NCI-H2081 (cell line): ENCODE measurements around the gene TBX4.
"Not testable (repeated sequence)": the region's sequence is repeated elsewhere in the genome, so short reads cannot be mapped to it uniquely, and the experiment has no call there.

ENCODE experiments used
- DNase-seq, 2 experiments: peaks; one replicate each; lab custom pipeline; 2025; lab: John Stamatoyannopoulos, UW

TBX4 gene

GRCh38 chr17:61498042-61498994, 46.1 kb downstream of the TBX4 start:
- no peak for DNase-seq

DNA sequence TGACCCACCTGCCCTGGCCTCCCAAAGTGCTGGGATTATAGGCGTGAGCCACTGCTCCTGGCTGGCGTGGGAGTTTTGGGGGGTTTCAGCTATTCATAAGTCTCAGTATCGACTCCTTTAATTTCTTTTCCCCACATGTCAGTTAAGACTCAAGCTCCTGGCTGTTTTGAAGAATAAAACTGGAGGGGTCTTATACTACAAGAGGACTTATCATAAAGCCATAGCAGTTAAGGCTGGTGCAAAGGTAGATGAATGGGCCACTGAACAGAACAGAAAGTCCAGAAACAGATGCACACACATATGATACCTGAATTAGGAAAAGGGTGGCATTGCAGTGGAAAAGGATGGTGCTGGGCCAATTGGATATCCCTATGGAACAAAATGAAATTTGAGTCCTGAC, 47.4 kb downstream of the TBX4 start:
- no peak for DNase-seq

- no peak for DNase-seq
Observed at GRCh38 chr17:61500287-61500686, 48.1 kb downstream of the TBX4 start.

- no peak for DNase-seq
Observed at GRCh38 chr17:61502292-61502691, 50.1 kb downstream of the TBX4 start.

- DNase-seq: no peak
Observed at GRCh38 chr17:61503961-61504360, 51.7 kb downstream of the TBX4 start.

DNA sequence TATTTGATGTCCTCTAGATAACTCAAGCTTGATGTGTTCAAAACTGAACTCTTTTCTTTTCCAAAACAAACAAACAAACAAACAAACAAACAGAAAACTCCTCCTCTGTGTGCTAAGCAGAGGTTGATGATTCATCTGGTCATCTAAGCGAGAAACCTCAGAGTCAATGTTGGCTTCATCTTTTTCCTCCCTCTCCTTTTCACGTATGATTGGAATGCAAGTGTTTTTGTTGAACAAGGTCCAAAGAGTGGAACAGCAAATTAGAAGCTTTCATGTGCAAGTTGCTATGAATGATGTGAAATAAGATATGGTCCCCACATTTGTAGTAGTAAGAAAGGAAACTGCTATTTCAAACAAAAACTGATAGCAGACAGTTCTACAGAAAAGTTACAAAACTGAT, 52.5 kb downstream of the TBX4 start:
- no peak for DNase-seq

DNA sequence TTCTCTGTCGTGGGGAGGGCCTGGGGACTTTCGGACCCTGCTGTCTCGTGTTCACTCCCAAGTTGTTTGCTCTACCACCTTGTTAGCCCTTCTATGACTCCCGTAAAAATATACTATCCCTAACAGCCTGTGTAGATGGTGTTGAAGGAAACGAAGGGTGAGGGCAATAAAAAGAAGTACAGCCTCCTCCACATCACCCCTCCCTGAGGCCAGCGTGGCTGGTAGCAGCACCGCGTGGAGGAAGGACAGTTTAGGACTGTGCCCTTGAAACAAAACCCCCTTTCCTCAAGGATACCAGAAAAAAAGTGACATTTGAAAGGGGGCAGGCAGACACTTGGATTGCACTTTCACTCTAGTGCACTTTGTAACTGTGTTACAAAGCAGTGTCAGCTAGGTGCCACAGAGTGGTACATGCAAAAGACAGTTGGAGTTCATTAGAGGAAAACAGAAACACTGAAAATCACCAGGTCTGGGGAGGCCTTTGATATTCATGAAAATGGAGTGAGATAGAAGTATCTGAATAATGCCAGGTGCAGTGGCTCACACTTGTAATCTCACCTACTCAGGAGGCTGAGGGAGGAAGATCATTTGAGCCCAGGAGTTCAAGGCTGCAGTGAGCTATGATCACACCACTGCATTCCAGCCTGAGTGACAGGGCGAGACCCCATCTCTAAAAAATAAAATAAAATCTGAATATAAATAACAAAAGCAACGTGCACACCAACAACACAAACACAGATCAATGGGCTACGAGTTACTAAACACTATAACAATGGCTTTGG, 53.8 kb downstream of the TBX4 start:
- no peak for DNase-seq

- DNase-seq: no peak
Observed at GRCh38 chr17:61507383-61508066, 55.3 kb downstream of the TBX4 start.

DNA sequence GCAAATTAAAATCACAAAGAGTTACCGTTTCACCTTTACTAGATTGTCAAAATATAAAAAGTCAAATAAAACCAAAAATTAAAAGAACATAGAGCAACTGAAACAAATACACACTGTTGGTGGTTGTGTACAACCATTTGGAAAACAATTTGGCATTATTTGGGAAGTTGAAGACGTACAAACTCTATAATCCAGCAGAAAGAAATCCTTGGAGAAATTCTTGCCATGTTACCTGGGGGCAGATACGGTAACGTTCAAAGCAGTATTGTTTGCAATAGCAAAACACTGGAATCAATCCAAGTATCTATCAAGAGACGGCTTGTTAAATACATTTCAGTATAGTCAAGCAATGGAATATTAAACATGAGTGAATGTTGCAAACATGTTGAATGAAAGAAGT, 56.7 kb downstream of the TBX4 start:
- no peak for DNase-seq

GRCh38 chr17:61509454-61509853, 57.2 kb downstream of the TBX4 start:
- not testable (repeated sequence) for DNase-seq

GRCh38 chr17:61510237-61510636, 58.0 kb downstream of the TBX4 start:
- no peak for DNase-seq

- no peak for DNase-seq
Observed at GRCh38 chr17:61510991-61511390, 58.8 kb downstream of the TBX4 start.

DNA sequence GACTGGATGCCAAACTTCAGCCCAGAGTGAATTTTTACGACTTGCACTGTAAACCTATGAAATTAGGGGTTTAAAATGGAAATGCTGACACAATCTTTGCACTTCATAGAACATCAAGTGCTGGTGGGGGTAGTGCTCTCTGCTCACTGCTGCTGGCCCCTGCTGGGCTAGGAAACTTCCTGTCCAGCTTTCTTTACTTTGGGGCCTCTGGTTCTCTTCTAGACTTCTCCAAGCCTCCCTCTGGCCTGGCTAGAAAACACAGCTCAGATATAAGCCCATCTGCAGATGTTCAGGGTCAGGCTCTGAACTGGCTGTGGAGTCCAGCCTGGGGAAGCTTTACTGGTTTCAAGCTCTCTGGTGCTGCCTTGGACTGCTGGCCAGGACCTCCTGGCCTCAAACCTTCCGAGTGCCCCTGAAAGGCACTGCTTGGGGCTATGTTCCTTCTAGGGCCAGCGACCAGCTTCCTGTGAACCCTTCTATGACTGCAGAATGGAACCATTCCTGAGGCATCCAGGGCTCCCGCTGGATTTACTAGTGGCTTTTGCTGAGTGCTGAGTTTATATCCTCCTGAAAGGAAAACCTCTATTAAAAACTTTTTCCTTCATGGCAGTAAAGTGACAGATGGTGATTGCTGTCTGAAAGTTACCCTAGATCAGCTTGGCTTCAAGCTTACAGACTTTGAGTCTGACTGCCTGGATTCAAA, 59.4 kb downstream of the TBX4 start:
- DNase-seq: no peak

DNA sequence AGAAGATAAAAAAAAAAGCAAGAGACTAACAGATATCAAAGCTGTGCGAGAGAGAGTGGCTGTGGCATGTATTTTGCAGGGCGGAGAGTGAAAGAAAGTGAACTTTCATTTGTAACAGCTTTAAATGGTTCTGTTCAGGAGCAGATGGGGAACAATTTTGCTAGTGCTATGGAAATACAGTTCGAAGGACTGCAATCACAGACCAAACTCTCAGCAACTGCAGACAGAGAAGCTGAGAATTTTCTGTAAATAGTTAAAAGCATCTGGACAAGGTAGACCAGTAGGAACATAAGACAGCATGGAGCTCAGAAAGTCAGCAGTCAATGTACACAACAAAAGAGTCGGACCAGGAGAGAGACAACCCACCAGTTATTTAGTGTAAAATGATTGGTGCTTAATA, 62.3 kb downstream of the TBX4 start:
- no peak for DNase-seq

DNA sequence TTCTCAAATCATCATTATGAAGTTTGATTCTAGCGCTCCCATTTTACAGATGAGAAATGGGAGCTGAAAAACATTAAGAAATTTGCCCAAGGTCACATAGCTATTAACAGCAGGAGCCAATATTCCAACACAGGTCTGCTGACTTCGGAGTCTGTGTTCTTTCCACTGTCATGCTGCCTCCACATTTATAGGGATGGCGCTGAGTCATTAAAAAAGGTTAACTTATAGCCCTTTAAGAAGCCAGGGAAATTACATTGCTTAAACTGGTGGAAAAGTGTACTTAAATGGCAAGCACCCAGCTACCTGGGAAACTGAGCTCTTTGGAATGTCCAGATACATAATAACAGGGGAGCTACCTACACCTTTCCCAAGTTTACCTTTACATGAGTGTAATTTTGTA, 65.0 kb downstream of the TBX4 start:
- no peak for DNase-seq

GRCh38 chr17:61517843-61518606, 65.8 kb downstream of the TBX4 start:
- no peak for DNase-seq

- DNase-seq: no peak
Observed at GRCh38 chr17:61519139-61519538, 66.9 kb downstream of the TBX4 start.

DNA sequence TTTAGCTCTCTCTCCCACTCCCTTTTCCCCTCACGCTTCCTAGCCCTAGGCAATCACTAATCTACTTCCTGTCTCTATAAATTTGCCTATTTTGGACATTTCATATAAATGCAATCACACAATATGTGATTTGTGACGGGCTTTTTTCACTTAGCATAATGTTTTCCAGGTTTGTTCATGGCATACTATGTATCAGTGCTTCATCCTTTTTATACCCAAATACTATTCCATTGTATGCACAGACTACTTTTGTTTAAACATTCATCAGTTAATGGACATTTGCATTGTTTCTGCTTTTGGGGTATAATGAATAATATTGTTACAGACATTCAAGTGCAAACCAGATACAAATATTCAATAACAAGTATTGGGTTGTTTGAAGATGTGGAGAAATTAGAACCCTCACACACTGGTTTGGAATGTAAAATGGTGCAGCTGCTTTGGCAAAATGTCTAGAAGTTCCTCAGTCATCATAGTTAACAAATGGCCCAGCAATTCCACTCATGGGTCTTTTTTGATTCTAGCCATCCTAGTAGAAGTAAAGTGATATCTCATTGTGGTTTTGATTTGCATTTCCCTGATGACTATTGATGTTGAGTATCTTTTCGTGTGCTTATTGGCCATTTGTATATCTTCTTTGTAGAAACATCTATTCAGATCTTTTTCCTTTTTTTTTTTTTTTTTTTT, 67.7 kb downstream of the TBX4 start:
- no peak for DNase-seq

DNA sequence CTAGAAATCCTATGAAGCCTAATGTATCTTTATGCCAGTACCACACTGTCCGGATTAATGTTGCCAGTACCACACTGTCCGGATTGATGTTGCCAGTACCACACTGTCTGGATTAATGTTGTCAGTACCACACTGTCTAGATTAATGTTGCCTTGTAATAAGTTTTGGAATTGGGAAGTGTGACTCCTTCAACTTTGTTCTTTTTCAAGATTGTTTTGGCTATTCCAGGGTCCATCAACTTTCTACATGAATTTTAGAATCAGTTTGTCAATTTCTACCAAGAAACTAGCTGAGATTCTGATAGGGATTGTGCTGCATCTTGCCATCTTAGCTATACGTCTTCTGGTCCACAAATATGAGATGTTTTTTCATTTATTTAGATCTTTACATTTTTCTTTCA, 68.7 kb downstream of the TBX4 start:
- no peak for DNase-seq

DNA sequence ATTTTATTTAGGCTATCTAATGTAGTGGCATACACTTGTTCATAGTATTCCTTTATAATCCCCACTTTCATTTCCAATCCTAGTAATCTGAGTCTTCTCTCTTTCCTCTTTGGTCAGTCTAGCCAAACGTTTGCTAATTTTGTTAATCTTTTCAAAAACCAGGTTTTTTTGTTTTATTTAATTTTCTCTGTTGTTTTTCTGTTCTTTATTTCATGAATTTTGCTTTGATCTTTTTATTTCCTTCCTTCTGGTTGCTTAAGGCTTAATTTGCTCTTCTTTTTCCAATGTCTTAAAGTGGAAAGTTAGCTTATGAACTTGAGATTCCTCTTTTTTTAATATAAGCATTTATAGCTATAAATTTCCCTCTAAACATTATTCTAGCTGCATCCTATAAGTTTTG, 69.9 kb downstream of the TBX4 start:
- no peak for DNase-seq

GRCh38 chr17:61524319-61524718, 72.1 kb downstream of the TBX4 start:
- no peak for DNase-seq
